NB4 (cell line): ENCODE results near the gene SYNDIG1.

ENCODE experiments used
- CTCF ChIP-seq: IDR thresholded peaks from one replicate; pipeline ENCODE4 v1.5.1; 2012; ENCODE audit warnings: low read depth, low read length
- MAX ChIP-seq: IDR thresholded peaks from 2 replicates; pipeline ENCODE4 v1.6.1; 2011; ENCODE audit warnings: low read depth, low read length
- POLR2A ChIP-seq: IDR thresholded peaks from 2 replicates; pipeline ENCODE4 v1.6.1; 2011; ENCODE audit warnings: mild to moderate bottlenecking; ENCODE audit not compliant: insufficient read length; ENCODE audit errors: extremely low read depth

GRCh38 chr20:24662752-24663365 lies 193.4 kb downstream of the SYNDIG1 start:
- TF ChIP-seq CTCF (no peak), POLR2A (no peak), MAX (no peak)
